Stimulated activated effector memory CD8-positive, alpha-beta T cell treated with anti-CD3 and anti-CD28 coated beads, Interleukin-12 subunit alpha, Interleukin-12 subunit beta, amount 100 ng/mL, for 72 hours (primary cell): ENCODE data around the gene WDR7.

Experiments
- ATAC-seq: fragments of 150-1000 bp; cut with Tn5 transposase; 2 replicates; pipeline ENCODE4 v1.10.0; 2021
- DNase-seq, 2 donors: peaks; one replicate each; pipeline ENCODE4 v3.0.0; 2021 to 2022; ENCODE audit warnings: low spot score in 2 of 2
- H3K27ac Mint-ChIP-seq: one replicate; pipeline ENCODE4 v1.8.0; 2022; ENCODE audit warnings: mild to moderate bottlenecking, mixed read lengths
- H3K36me3 Mint-ChIP-seq: one replicate; pipeline ENCODE4 v1.8.0; 2022; ENCODE audit warnings: mild to moderate bottlenecking, mixed read lengths
- H3K4me1 Mint-ChIP-seq: one replicate; pipeline ENCODE4 v1.8.0; 2022; ENCODE audit warnings: mixed read lengths
- H3K4me3 Mint-ChIP-seq: one replicate; pipeline ENCODE4 v1.8.0; 2022; ENCODE audit warnings: mild to moderate bottlenecking, mixed read lengths
- H3K9me3 Mint-ChIP-seq: one replicate; pipeline ENCODE4 v1.8.0; 2022; ENCODE audit warnings: mixed read lengths

Gene WDR7

GRCh38 chr18:57063601-57064103 is 412.5 kb downstream of the WDR7 start:
- Mint-ChIP-seq H3K27ac (no peak overlapping the region), H3K4me1 (no peaks in the 10 kb centered on the region), H3K9me3 (no peaks in the 10 kb centered on the region), H3K4me3 (no peak overlapping the region), H3K36me3 (no peaks in the 10 kb centered on the region)
- DNase-seq (no peak), ATAC-seq (no peak)

- ATAC-seq: no peak
- Mint-ChIP-seq H3K4me1 (peaks cover 11% of the 10 kb centered on the region), H3K27ac (no peak overlapping the region), H3K36me3 (no peaks in the 10 kb centered on the region), H3K9me3 (no peaks in the 10 kb centered on the region), H3K4me3 (no peak overlapping the region)
- DNase-seq: no peak
Measured at GRCh38 chr18:57073501-57074187, 422.5 kb downstream of the WDR7 start.

GRCh38 chr18:57075716-57076400 is 424.7 kb downstream of the WDR7 start:
- no peaks in the 10 kb centered on the region for H3K36me3 Mint-ChIP-seq

GRCh38 chr18:57077005-57077765 is 426.0 kb downstream of the WDR7 start:
- H3K4me1 Mint-ChIP-seq: peaks cover 11% of the 10 kb centered on the region
- no peak overlapping the region for H3K27ac Mint-ChIP-seq
- H3K4me3 Mint-ChIP-seq: no peak overlapping the region
- no peaks in the 10 kb centered on the region for H3K36me3 Mint-ChIP-seq
- ATAC-seq: no peak
- H3K9me3 Mint-ChIP-seq: no peaks in the 10 kb centered on the region
- no peak for DNase-seq

More at GRCh38 chr18:57075716-57076400, 424.7 kb downstream of the WDR7 start:
- no peak for DNase-seq
- H3K27ac Mint-ChIP-seq: no peak overlapping the region
- no peaks in the 10 kb centered on the region for H3K9me3 Mint-ChIP-seq
- H3K4me1 Mint-ChIP-seq: peaks cover 11% of the 10 kb centered on the region
- ATAC-seq: no peak
- no peak overlapping the region for H3K4me3 Mint-ChIP-seq

- no peak overlapping the region for H3K27ac Mint-ChIP-seq
- ATAC-seq (peak; percentile 81), DNase-seq (peak; percentile 4 to 62)
- peaks cover 11% of the 10 kb centered on the region for H3K4me1 Mint-ChIP-seq
- H3K4me3 Mint-ChIP-seq: peak overlapping the region; percentile 8
- no peaks in the 10 kb centered on the region for H3K36me3 Mint-ChIP-seq
- H3K9me3 Mint-ChIP-seq: no peaks in the 10 kb centered on the region
Measured at GRCh38 chr18:57077786-57078552, 426.8 kb downstream of the WDR7 start.

- Mint-ChIP-seq H3K9me3 (no peaks in the 10 kb centered on the region), H3K36me3 (no peaks in the 10 kb centered on the region), H3K4me3 (no peak overlapping the region), H3K4me1 (peaks cover 11% of the 10 kb centered on the region), H3K27ac (no peak overlapping the region)
- DNase-seq (no peak), ATAC-seq (no peak)
Measured at GRCh38 chr18:57078614-57079013, 427.5 kb downstream of the WDR7 start.

GRCh38 chr18:57080479-57080878 is 429.3 kb downstream of the WDR7 start:
- DNase-seq (no peak), ATAC-seq (no peak)
- H3K27ac Mint-ChIP-seq: no peak overlapping the region
- H3K4me3 Mint-ChIP-seq: no peak overlapping the region
- H3K9me3 Mint-ChIP-seq: no peaks in the 10 kb centered on the region
- peaks cover 28% of the 10 kb centered on the region for H3K4me1 Mint-ChIP-seq
- no peaks in the 10 kb centered on the region for H3K36me3 Mint-ChIP-seq

GRCh38 chr18:57081899-57082298 is 430.7 kb downstream of the WDR7 start:
- H3K4me3 Mint-ChIP-seq: no peak overlapping the region
- no peak overlapping the region for H3K27ac Mint-ChIP-seq
- no peak for DNase-seq
- H3K9me3 Mint-ChIP-seq: no peaks in the 10 kb centered on the region
- H3K4me1 Mint-ChIP-seq: peaks cover 30% of the 10 kb centered on the region
- no peaks in the 10 kb centered on the region for H3K36me3 Mint-ChIP-seq
- no peak for ATAC-seq

- DNase-seq (no peak), ATAC-seq (no peak)
Measured at GRCh38 chr18:57083485-57083884, 432.3 kb downstream of the WDR7 start.

GRCh38 chr18:57084331-57085271 is 433.4 kb downstream of the WDR7 start:
- H3K36me3 Mint-ChIP-seq: no peaks in the 10 kb centered on the region
- no peak for DNase-seq
- peak; percentile 58 for ATAC-seq
- no peaks in the 10 kb centered on the region for H3K9me3 Mint-ChIP-seq
- H3K27ac Mint-ChIP-seq: peak overlapping the region; percentile 9
- peaks cover 19% of the 10 kb centered on the region for H3K4me1 Mint-ChIP-seq
- H3K4me3 Mint-ChIP-seq: peak overlapping the region; percentile 52

More at GRCh38 chr18:57083485-57083884, 432.3 kb downstream of the WDR7 start:
- Mint-ChIP-seq H3K27ac (no peak overlapping the region), H3K9me3 (no peaks in the 10 kb centered on the region), H3K36me3 (no peaks in the 10 kb centered on the region), H3K4me3 (no peak overlapping the region), H3K4me1 (peaks cover 20% of the 10 kb centered on the region)

- peak overlapping the region; percentile 52 for H3K4me3 Mint-ChIP-seq
- H3K36me3 Mint-ChIP-seq: no peaks in the 10 kb centered on the region
- H3K4me1 Mint-ChIP-seq: peaks cover 19% of the 10 kb centered on the region
- ATAC-seq (no peak), DNase-seq (no peak)
- H3K27ac Mint-ChIP-seq: peak overlapping the region; percentile 9
- no peaks in the 10 kb centered on the region for H3K9me3 Mint-ChIP-seq
Measured at GRCh38 chr18:57085371-57085770, 434.2 kb downstream of the WDR7 start.

GRCh38 chr18:57086163-57086562 is 435.0 kb downstream of the WDR7 start:
- no peak overlapping the region for H3K27ac Mint-ChIP-seq
- no peaks in the 10 kb centered on the region for H3K36me3 Mint-ChIP-seq
- no peaks in the 10 kb centered on the region for H3K9me3 Mint-ChIP-seq
- ATAC-seq (no peak), DNase-seq (no peak)
- H3K4me1 Mint-ChIP-seq: peaks cover 19% of the 10 kb centered on the region
- no peak overlapping the region for H3K4me3 Mint-ChIP-seq
